HG03159 (cell line): ENCODE measurements around the gene CRACDL.
"Not testable (repeated sequence)": the region's sequence is repeated elsewhere in the genome, so short reads cannot be mapped to it uniquely, and the experiment has no call there.

Experiments used
- ATAC-seq: cut with Tn5 transposase; IDR thresholded peaks from one replicate; pipeline ENCODE4 v1.9.1; 2021; ENCODE audit warnings: mild to moderate bottlenecking, moderate library complexity; ENCODE audit not compliant: unreplicated experiment

The CRACDL gene

GRCh38 chr2:98886066-98886554 is 49.9 kb downstream of the CRACDL start:
- no peak for ATAC-seq

GRCh38 chr2:98884658-98885057 is 51.4 kb downstream of the CRACDL start:
- ATAC-seq, result no peak

- ATAC-seq, result no peak
Measured at GRCh38 chr2:98883780-98884211, 52.2 kb downstream of the CRACDL start.

GRCh38 chr2:98882971-98883779 is 52.9 kb downstream of the CRACDL start:
- no peak for ATAC-seq

- no peak for ATAC-seq
Measured at GRCh38 chr2:98882368-98882767, 53.7 kb downstream of the CRACDL start.

DNA sequence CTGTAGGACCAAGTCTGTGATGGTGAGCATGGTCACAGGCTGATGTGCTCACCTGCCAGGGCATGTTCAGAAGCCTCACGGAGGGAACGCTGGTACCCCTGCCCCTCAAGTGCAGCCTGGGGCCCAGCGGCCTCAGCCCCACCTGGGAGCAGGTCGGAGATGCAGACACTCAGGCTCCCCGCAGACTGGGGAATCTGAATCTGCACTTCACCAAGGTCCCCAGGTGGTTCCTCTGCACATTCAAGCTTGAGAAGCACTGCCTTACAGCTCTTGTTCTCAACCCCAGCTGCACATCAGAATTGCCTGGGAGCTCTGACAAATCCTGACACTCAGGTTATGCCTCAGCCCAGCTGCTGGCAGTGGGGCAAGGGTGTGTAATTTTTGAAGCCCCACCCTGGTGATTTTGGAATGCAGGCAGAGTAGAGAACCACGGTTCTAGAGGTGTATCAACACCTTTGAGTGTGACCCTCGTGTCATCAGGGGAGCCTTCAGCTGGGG is 54.8 kb downstream of the CRACDL start:
- no peak for ATAC-seq

GRCh38 chr2:98880266-98881152 is 55.5 kb downstream of the CRACDL start:
- no peak for ATAC-seq

DNA sequence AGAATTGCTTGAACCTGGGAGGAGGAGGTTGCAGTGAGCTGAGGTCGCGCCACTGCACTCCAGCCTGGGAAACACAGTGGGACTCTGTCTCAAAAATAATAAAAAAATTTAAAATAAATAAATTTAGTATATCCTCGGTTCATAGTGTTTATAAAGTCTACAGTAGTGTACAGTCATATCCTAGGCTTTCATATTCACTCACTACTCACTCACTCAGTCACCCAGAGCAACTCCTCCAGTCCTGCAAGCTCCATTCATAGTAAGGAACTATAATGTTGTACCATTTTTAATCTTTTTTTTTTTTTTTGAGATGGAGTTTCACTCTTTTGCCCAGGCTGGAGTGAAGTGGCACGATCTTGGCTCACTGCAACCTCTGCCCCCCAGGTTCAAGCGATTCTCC is 58.4 kb downstream of the CRACDL start:
- ATAC-seq, result not testable (repeated sequence)

- ATAC-seq, result no peak
Measured at GRCh38 chr2:98876741-98877140, 59.3 kb downstream of the CRACDL start.

DNA sequence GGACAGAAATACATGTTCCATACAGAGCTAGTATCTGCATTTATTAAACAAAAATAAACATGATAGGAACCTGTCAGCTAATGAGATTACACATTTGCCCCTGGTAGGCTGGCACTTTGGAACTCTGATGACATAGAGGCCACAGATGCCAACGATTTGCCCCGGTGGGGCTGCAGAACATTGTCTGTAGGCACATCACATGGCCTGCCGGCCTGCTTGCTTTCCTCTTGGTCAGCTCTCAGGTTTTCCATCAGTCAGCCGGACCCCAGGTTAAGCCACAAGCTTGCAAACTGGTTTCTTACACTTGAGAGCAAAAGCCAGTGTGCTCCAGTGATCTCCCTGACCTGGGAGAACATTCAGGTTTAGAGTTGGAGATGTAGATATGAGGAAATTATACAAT is 60.3 kb downstream of the CRACDL start:
- no peak for ATAC-seq

GRCh38 chr2:98875081-98875728 is 60.8 kb downstream of the CRACDL start:
- no peak for ATAC-seq

GRCh38 chr2:98874186-98874689 is 61.8 kb downstream of the CRACDL start:
- ATAC-seq, result no peak

GRCh38 chr2:98872526-98872925 is 63.5 kb downstream of the CRACDL start:
- ATAC-seq, result no peak

DNA sequence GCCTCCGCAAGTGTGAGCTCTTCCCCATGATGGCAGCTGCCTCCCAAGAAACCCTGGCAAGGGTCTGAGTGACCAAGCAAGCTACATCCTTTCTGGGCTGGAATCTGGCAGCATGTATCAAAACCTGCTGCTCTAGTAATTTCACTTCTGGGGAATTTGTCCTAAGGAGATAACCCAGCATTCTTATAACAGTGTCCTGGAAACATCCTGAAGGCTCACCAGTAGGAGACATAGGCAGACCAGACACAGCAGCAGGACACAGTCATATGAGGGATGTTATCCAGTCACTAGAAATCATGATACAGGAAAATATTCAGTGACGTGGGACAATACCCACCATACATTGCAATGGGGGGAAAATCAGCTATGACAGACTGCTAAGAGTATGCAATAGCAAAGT is 64.5 kb downstream of the CRACDL start:
- no peak for ATAC-seq

DNA sequence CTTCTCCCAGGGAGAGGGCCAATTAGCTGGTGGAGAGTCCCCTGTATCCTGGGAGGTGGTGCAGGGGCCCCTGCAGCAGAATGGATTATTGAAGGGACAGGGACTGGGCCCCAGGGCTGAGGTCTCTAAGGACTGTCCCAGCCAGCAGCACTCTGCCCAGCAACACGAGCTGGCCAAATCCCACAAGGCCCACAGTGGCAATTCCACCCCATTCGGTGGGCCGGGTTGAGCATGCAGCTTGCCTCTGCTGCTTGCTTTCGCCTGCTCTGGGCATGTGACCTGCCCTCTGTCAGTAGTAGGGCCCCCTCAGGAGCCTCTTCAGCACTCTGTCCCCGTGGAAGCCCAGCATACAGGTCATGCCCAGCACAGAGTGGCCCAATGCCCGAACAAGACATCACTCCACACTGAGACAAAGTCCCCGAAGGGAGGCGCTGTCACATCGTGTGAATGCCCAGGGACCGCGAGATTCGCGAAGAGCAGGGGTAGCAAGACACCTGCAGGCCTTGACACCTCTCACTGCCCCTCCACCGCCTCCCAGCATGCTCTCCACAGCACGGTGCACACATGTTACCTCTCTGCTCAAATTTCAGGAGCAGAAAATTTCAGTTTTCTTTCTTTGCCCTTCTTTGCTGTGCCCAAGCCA is 65.4 kb downstream of the CRACDL start:
- no peak for ATAC-seq

DNA sequence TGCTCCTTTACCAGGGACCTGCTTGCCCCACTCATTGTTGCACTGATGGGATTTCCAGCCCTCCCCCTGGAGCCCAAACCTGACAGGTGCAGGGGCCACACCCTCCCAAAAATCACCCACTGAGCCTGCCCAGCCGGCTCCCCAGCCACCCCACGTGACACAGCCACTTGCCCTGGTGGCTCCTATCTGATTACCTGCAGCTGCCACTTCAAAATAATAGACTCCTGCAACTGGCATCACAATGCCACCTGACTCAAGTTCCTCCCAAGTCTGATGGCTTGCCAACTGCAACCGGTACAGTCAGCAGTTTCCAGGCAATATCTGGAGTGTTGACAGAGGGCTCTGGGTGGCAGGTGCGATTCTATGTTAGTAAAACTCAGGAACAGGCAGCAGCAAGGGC is 66.2 kb downstream of the CRACDL start:
- ATAC-seq, result no peak

DNA sequence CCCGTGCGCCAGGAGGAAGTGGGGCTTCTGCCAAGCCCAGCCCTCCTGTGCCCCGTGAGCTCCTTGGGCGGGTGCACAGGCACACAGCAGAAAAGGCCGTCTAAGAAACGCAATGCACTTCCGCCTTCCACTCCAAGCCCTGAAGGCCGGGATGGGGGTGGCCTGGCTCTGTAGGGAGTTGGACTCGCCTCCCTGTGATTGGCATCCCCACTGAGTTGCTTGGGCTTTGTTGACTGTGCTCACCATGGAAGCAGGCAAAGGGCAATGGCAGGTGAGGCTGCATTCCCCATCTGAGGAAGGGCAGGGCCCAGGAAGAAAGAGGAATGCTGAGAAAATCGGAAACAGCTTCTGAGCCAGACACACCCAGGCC is 66.8 kb downstream of the CRACDL start:
- ATAC-seq, result no peak

GRCh38 chr2:98868548-98869271 is 67.3 kb downstream of the CRACDL start:
- no peak for ATAC-seq

DNA sequence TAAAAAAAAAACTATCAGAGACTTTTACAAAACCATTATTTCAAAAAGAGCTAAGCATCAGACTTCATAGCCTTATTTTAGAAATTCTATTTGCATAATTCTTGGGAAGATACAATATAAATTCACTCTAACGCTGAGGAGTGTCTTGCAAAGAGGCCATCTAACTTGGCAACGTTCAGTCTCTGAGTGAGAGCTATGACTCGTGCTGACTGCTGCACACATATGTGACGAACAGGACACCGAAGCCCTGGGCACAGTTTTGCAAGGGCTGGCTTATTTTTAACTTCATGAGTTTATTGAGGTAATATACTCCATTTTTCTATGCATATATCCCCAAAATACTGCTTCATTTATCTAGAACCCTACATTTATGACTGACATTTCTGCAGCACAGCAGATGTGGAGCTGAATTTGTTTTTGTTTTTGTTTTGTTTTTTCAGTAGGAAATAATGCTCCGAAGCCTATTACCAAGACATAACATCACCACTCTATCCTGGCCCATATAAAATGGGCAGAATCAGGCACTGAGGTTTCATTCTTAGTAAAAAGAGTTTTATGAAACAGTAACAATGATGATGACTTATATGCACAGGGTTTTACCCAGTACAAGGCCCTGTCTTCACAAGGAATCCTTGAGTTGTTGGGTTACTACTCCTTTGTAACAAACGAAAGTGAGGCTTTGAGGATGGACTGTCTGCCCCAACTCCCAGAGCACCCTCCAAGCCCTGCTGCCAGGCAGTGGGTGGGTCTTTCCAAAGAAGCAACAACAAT is 68.3 kb downstream of the CRACDL start:
- ATAC-seq, result no peak
